A549 (cell line): Measurements from ENCODE around the gene MPP3. TPM values are rescaled to one million over a fixed set of nuclear protein-coding genes. Genes with fewer than 3 reads are reported as not detected.
A peak's percentile ranks its signal among the peaks of the same experiment; 100 is the strongest.

Source experiments
- ATAC-seq, 2 experiments: fragments of 200-7000 bp in 1 of 2; fragments of >200 bp in 1 of 2; cut with Nextera tagmentation in 1 of 2; cut with Tn5 transposase in 1 of 2; 3 replicates each; pipeline versions ENCODE4 v1.8.0 to v1.9.1; 2018 to 2020; ENCODE audit warnings: mild to moderate bottlenecking in 1 of 2, moderate library complexity in 1 of 2
- CTCF ChIA-PET: fragments of 300-600 bp; sonication (Branson Sonifier 250); formaldehyde crosslinking; extraction: SDS; loops from one replicate; lab custom pipeline; 2021; ENCODE audit warnings: antibody characterized with exemption, inconsistent platforms; lab: Yijun Ruan, JAX
- POLR2A ChIA-PET: fragments of 350-600 bp; formaldehyde crosslinking; extraction: SDS; loops from one replicate; lab custom pipeline; 2021; ENCODE audit warnings: antibody characterized with exemption, inconsistent platforms; lab: Yijun Ruan, JAX
- DNase-seq, 2 experiments: peaks; one replicate each; pipeline versions ENCODE4 v3.0.0 to v3.0.0-alpha.2; 2011 to 2016; ENCODE audit warnings: low read depth in 1 of 2, low spot score in 1 of 2
- FAIRE-seq: peaks from 2 replicates; lab custom pipeline; 2011; peaks lifted over from hg19 to GRCh38; lab: Jason Lieb, UNC
- H3K27ac ChIP-seq, 2 experiments: fragments of >200 bp; sonication (Bioruptor Twin); formaldehyde crosslinking; 3 replicates each; pipeline ENCODE4 v1.5.1; 2016 to 2017
- H3K4me1 ChIP-seq: fragments of >200 bp; sonication (Bioruptor Twin); formaldehyde crosslinking; 3 replicates; pipeline ENCODE4 v1.6.1; 2016
- H3K4me2 ChIP-seq: fragments of >200 bp; sonication (Bioruptor Twin); formaldehyde crosslinking; 3 replicates; pipeline ENCODE4 v1.6.1; 2016
- H3K4me3 ChIP-seq: fragments of >200 bp; sonication (Bioruptor Twin); formaldehyde crosslinking; 3 replicates; pipeline ENCODE4 v1.5.1; 2016
- H3K9me3 ChIP-seq: fragments of >200 bp; sonication (Bioruptor Twin); formaldehyde crosslinking; 3 replicates; pipeline ENCODE4 v1.6.1; 2016
- BCL3 ChIP-seq: fragments of >200 bp; sonication (Bioruptor Twin); formaldehyde crosslinking; IDR thresholded peaks from 3 replicates; pipeline ENCODE4 v1.6.1; 2016
- CBX8 ChIP-seq: fragments of 200-600 bp; sonication (generic); IDR thresholded peaks from 2 replicates; pipeline ENCODE4 v1.6.1; 2016
- CEBPB ChIP-seq, 2 experiments: fragments of >200 bp in 1 of 2; sonication (Bioruptor Twin) in 1 of 2; formaldehyde crosslinking in 1 of 2; IDR thresholded peaks; 2 replicates each; pipeline ENCODE4 v1.6.1; 2012 to 2016
- CHD2 ChIP-seq: fragments of 150-350 bp; IDR thresholded peaks from 2 replicates; pipeline ENCODE4 v1.6.1; 2014; ENCODE audit warnings: low read length; ENCODE audit not compliant: partially characterized antibody
- CHD4 ChIP-seq: fragments of 200-600 bp; sonication (generic); IDR thresholded peaks from 2 replicates; pipeline ENCODE4 v1.6.1; 2016; ENCODE audit warnings: antibody characterized with exemption, mild to moderate bottlenecking, borderline replicate concordance
- CTCF ChIP-seq: fragments of >200 bp; sonication (Bioruptor Twin); formaldehyde crosslinking; IDR thresholded peaks from 3 replicates; pipeline ENCODE4 v1.5.1; 2016
- EHF ChIP-seq: fragments of 250-450 bp; sonication (Bioruptor Pico); IDR thresholded peaks from 2 replicates; pipeline ENCODE4 v1.5.0; 2020; ENCODE audit warnings: mild to moderate bottlenecking
- EHMT2 ChIP-seq: fragments of 200-600 bp; sonication (generic); IDR thresholded peaks from 2 replicates; pipeline ENCODE4 v1.6.1; 2016; ENCODE audit warnings: antibody characterized with exemption, low read depth, mild to moderate bottlenecking, moderate library complexity
- EP300 ChIP-seq, 2 experiments: fragments of >200 bp; sonication (Bioruptor Twin); formaldehyde crosslinking; IDR thresholded peaks; 2 replicates in 1 of 2; 3 replicates in 1 of 2; pipeline ENCODE4 v1.6.1; 2016 to 2017
- FOSB ChIP-seq: fragments of 250-450 bp; sonication (Bioruptor Pico); IDR thresholded peaks from 2 replicates; pipeline ENCODE4 v1.5.0; 2020; ENCODE audit warnings: mild to moderate bottlenecking, moderate library complexity
- FOSL2 ChIP-seq, 2 experiments: fragments of 450-650 bp in 1 of 2; fragments of >200 bp in 1 of 2; sonication (Bioruptor Twin) in 1 of 2; formaldehyde crosslinking; IDR thresholded peaks; 2 replicates each; pipeline versions ENCODE4 v1.5.0 to v1.6.1; 2016 to 2020; ENCODE audit warnings: mild to moderate bottlenecking in 1 of 2, moderate library complexity in 1 of 2
- FOXS1 ChIP-seq: fragments of 250-450 bp; sonication (Bioruptor Pico); IDR thresholded peaks from 2 replicates; pipeline ENCODE4 v1.5.0; 2020; ENCODE audit warnings: mild to moderate bottlenecking, moderate library complexity
- GATA3 ChIP-seq: IDR thresholded peaks from 2 replicates; pipeline ENCODE4 v1.6.1; 2012; ENCODE audit warnings: borderline replicate concordance
- HEYL ChIP-seq: fragments of 250-450 bp; sonication (Bioruptor Pico); IDR thresholded peaks from 2 replicates; pipeline ENCODE4 v1.8.0; 2021; ENCODE audit warnings: mild to moderate bottlenecking, moderate library complexity
- HOXA7 ChIP-seq: fragments of 250-450 bp; sonication (Bioruptor Pico); IDR thresholded peaks from 2 replicates; pipeline ENCODE4 v1.5.0; 2020; ENCODE audit warnings: mild to moderate bottlenecking, moderate library complexity
- HOXB13 ChIP-seq: fragments of 250-450 bp; sonication (Bioruptor Pico); IDR thresholded peaks from 2 replicates; pipeline ENCODE4 v1.5.0; 2020; ENCODE audit warnings: low read depth, mild to moderate bottlenecking, moderate library complexity
- HOXB5 ChIP-seq: fragments of 250-450 bp; sonication (Bioruptor Pico); IDR thresholded peaks from 2 replicates; pipeline ENCODE4 v1.5.0; 2020; ENCODE audit warnings: mild to moderate bottlenecking, moderate library complexity
- JUN ChIP-seq, 2 experiments: fragments of >200 bp; sonication (Bioruptor Twin); formaldehyde crosslinking; IDR thresholded peaks; 2 replicates in 1 of 2; 3 replicates in 1 of 2; pipeline ENCODE4 v1.6.1; 2016 to 2017
- JUNB ChIP-seq: fragments of >200 bp; sonication (Bioruptor Twin); formaldehyde crosslinking; IDR thresholded peaks from 2 replicates; pipeline ENCODE4 v1.6.1; 2016
- KDM5A ChIP-seq: fragments of 200-600 bp; sonication (generic); IDR thresholded peaks from 2 replicates; pipeline ENCODE4 v1.6.1; 2016; ENCODE audit warnings: antibody characterized with exemption, mild to moderate bottlenecking
- MAFK ChIP-seq: fragments of 450-650 bp; IDR thresholded peaks from 2 replicates; pipeline ENCODE4 v1.6.1; 2014; ENCODE audit not compliant: partially characterized antibody
- NFE2L2 ChIP-seq: fragments of 150-350 bp; conservative IDR thresholded peaks from 2 replicates; pipeline ENCODE4 v1.6.1; 2014; ENCODE audit warnings: low read length
- NR3C1 ChIP-seq: fragments of >200 bp; sonication (Bioruptor Twin); formaldehyde crosslinking; IDR thresholded peaks from 3 replicates; pipeline ENCODE4 v1.6.1; 2017
- PHF8 ChIP-seq: fragments of 200-600 bp; sonication (generic); IDR thresholded peaks from 2 replicates; pipeline ENCODE4 v1.6.1; 2016; ENCODE audit warnings: low read depth, mild to moderate bottlenecking, antibody characterized with exemption, moderate library complexity, borderline replicate concordance
- POLR2A ChIP-seq: IDR thresholded peaks from 2 replicates; pipeline ENCODE4 v1.6.1; 2012; ENCODE audit warnings: mild to moderate bottlenecking, low read length
- RARB ChIP-seq: fragments of 250-450 bp; sonication (Bioruptor Pico); IDR thresholded peaks from 2 replicates; pipeline ENCODE4 v1.8.0; 2021; ENCODE audit warnings: mild to moderate bottlenecking, moderate library complexity
- RCOR1 ChIP-seq: fragments of 150-350 bp; IDR thresholded peaks from 2 replicates; pipeline ENCODE4 v1.6.1; 2014; ENCODE audit warnings: antibody characterized with exemption, low read length, low read depth
- RFX5 ChIP-seq: fragments of 450-650 bp; IDR thresholded peaks from 2 replicates; pipeline ENCODE4 v1.7.1; 2014; ENCODE audit warnings: antibody characterized with exemption, mild to moderate bottlenecking, moderate library complexity
- RNF2 ChIP-seq: fragments of 200-600 bp; sonication (generic); IDR thresholded peaks from 2 replicates; pipeline ENCODE4 v1.6.1; 2016; ENCODE audit warnings: low read depth, mild to moderate bottlenecking, antibody characterized with exemption, moderate library complexity, borderline replicate concordance
- SMC3 ChIP-seq: fragments of >200 bp; sonication (Bioruptor Twin); formaldehyde crosslinking; IDR thresholded peaks from 3 replicates; pipeline ENCODE4 v1.6.1; 2018; ENCODE audit warnings: inconsistent platforms
- SREBF2 ChIP-seq: fragments of 450-650 bp; IDR thresholded peaks from 2 replicates; pipeline ENCODE4 v1.6.1; 2014; ENCODE audit warnings: mild to moderate bottlenecking, moderate library complexity
- TFCP2L1 ChIP-seq: fragments of 250-450 bp; sonication (Bioruptor Pico); IDR thresholded peaks from 2 replicates; pipeline ENCODE4 v1.5.0; 2021; ENCODE audit warnings: mild to moderate bottlenecking
- TP53 ChIP-seq: fragments of 250-450 bp; sonication (Bioruptor Pico); IDR thresholded peaks from 2 replicates; pipeline ENCODE4 v1.5.0; 2021; ENCODE audit warnings: mild to moderate bottlenecking, moderate library complexity
- ZC3H11A ChIP-seq: fragments of 450-650 bp; IDR thresholded peaks from 2 replicates; pipeline ENCODE4 v1.6.1; 2014; ENCODE audit warnings: antibody characterized with exemption, mild to moderate bottlenecking
- ZFP36 ChIP-seq: fragments of 450-650 bp; IDR thresholded peaks from 2 replicates; pipeline ENCODE4 v1.6.1; 2014; ENCODE audit warnings: borderline replicate concordance; ENCODE audit not compliant: partially characterized antibody
- ZNF302 ChIP-seq: fragments of 250-450 bp; sonication (Bioruptor Pico); IDR thresholded peaks from 2 replicates; pipeline ENCODE4 v1.9.0; 2021; ENCODE audit warnings: inconsistent platforms, mild to moderate bottlenecking, moderate library complexity
- WGBS: methylation state at CpG from one replicate; pipeline ENCODE4 v1.1.6; 2017; ENCODE audit errors: missing lambda C conversion rate; 5-methylcytosine and 5-hydroxymethylcytosine counted together
- polyA minus RNA-seq: library from RNA; depleted of rRNA, polyadenylated mRNA; stranded (reverse); fragments of >200 nt; gene quantifications from 2 replicates; pipeline ENCODE4 v1.2.3, GENCODE V29; 2011; rRNA and poly(A)+ RNA removed
- polyA plus RNA-seq, 4 experiments: library from polyadenylated mRNA; depleted of rRNA in 3 of 4; stranded (reverse); fragments of >200 nt; fragmentation: RNase III in 1 of 4; extraction: RNeasy Plus Mini Kit Qiagen cat#74134 plus additional on column Dnase treatment in 1 of 4; gene quantifications; 2 replicates in 3 of 4; 3 replicates in 1 of 4; pipeline ENCODE4 v1.2.3, GENCODE V29; 2011 to 2017
- TF ChIP-seq, protein P1 (sequence below): IDR thresholded peaks from 2 replicates; pipeline ENCODE4 v1.6.1; 2012
- TF ChIP-seq, protein P2 (sequence below): fragments of >200 bp; sonication (Bioruptor Twin); formaldehyde crosslinking; IDR thresholded peaks from 2 replicates; pipeline ENCODE4 v1.6.1; 2016
- TF ChIP-seq, protein P3 (sequence below): fragments of 150-350 bp; IDR thresholded peaks from 2 replicates; pipeline ENCODE4 v1.6.1; 2014; ENCODE audit warnings: low read depth, mild to moderate bottlenecking, low read length

MPP3 gene
- polyA plus RNA-seq (2011; rRNA removed) (15.5 and 20.3 TPM in 2 replicates), polyA plus RNA-seq (2017; fragmentation: RNase III; extraction: RNeasy Plus Mini Kit Qiagen cat#74134 plus additional on column Dnase treatment) (21.4 to 27.4 TPM (median 25.3 TPM) in 3 replicates), polyA minus RNA-seq (11.6 and 14.8 TPM in 2 replicates)
- 22.5 and 23.2 TPM in 2 replicates for polyA plus RNA-seq (2012; cell fraction: cytosol; rRNA removed)
- polyA plus RNA-seq (2012; cell fraction: nucleus; rRNA removed) = 121 and 123 TPM in 2 replicates

- ATAC-seq (peak; percentile 84 to 91), DNase-seq (peak; percentile 78 to 94), FAIRE-seq (no peak)
- peak within 1 kb of the TSS; percentile 91 to 98 for H3K27ac ChIP-seq
- peak within 1 kb of the TSS; percentile 90 for H3K4me2 ChIP-seq
- WGBS = 23% methylated on average over 34 of the region's 87 CpGs
- no peaks in the 10 kb centered on the region for H3K9me3 ChIP-seq
- H3K4me3 ChIP-seq = peak within 1 kb of the TSS; percentile 80
- ChIA-PET POLR2A (no interaction called here), CTCF (interaction anchor here (2.1 to 5.9 kb wide), 3 partner anchors 9 to 13 kb away, joined by 10 to 31 read pairs (median 24); partner anchors contain the start of gene CD300LG)
- H3K4me1 ChIP-seq = peaks cover 24% of the 10 kb centered on the region
- TF ChIP-seq KDM5A = no peak
- TF ChIP-seq ZFP36 = no peak
- no peak for TF ChIP-seq NFE2L2
- TF ChIP-seq, protein P1, sequence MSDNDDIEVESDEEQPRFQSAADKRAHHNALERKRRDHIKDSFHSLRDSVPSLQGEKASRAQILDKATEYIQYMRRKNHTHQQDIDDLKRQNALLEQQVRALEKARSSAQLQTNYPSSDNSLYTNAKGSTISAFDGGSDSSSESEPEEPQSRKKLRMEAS = peak; percentile 45; the same call in 1 of the 2 replicates
- no peak for TF ChIP-seq ZNF302 (CRISPR knock-in tag)
- no peak for TF ChIP-seq EHF (CRISPR knock-in tag)
- TF ChIP-seq, protein P2, sequence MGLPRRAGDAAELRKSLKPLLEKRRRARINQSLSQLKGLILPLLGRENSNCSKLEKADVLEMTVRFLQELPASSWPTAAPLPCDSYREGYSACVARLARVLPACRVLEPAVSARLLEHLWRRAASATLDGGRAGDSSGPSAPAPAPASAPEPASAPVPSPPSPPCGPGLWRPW = no peak
- TF ChIP-seq FOSL2 (IDR thresholded peaks at IDR 0.05) = no peak
- no peak for TF ChIP-seq FOSL2 (CRISPR knock-in tag; IDR thresholded peaks at IDR 0.05)
- TF ChIP-seq EP300 (IDR thresholded peaks at IDR 0.05) = no peak
- TF ChIP-seq FOSB = no peak
- TF ChIP-seq CHD2 = no peak
- TF ChIP-seq ZC3H11A = no peak
- no peak for TF ChIP-seq NR3C1
- TF ChIP-seq EHMT2 = no peak
- peak; percentile 72 for TF ChIP-seq POLR2A
- TF ChIP-seq TFCP2L1 (CRISPR knock-in tag) = no peak
- TF ChIP-seq, protein P3, sequence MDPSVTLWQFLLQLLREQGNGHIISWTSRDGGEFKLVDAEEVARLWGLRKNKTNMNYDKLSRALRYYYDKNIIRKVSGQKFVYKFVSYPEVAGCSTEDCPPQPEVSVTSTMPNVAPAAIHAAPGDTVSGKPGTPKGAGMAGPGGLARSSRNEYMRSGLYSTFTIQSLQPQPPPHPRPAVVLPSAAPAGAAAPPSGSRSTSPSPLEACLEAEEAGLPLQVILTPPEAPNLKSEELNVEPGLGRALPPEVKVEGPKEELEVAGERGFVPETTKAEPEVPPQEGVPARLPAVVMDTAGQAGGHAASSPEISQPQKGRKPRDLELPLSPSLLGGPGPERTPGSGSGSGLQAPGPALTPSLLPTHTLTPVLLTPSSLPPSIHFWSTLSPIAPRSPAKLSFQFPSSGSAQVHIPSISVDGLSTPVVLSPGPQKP = no peak
- no peak for TF ChIP-seq HOXB5 (CRISPR knock-in tag)
- no peak for TF ChIP-seq HOXA7 (CRISPR knock-in tag)
- no peak for TF ChIP-seq RFX5
- no peak for TF ChIP-seq JUNB
- peak; percentile 56; the same call in 1 of the 2 replicates for TF ChIP-seq RNF2
- peak; percentile 80; the same call in 2 of the 3 replicates for TF ChIP-seq BCL3
- no peak for TF ChIP-seq RARB (CRISPR knock-in tag)
- no peak for TF ChIP-seq TP53 (CRISPR knock-in tag)
- TF ChIP-seq HOXB13 = no peak
- TF ChIP-seq PHF8 = peak; percentile 68; the same call in 1 of the 2 replicates
- TF ChIP-seq CEBPB (IDR thresholded peaks at IDR 0.05) = no peak
- peak; percentile 46; the same call in 1 of the 2 replicates for TF ChIP-seq CHD4
- TF ChIP-seq MAFK = no peak
- TF ChIP-seq SMC3 = no peak
- TF ChIP-seq GATA3 = peak; percentile 13; the same call in 1 of the 2 replicates
- no peak for TF ChIP-seq FOXS1
- no peak for TF ChIP-seq HEYL
- TF ChIP-seq RCOR1 = no peak
- TF ChIP-seq JUN (IDR thresholded peaks at IDR 0.05) = peak in 1 of 2 experiments; percentile 65; a peak in 3 of 5 replicates
- no peak for TF ChIP-seq CTCF
- TF ChIP-seq SREBF2 = no peak
- no peak for TF ChIP-seq CBX8
Measured at GRCh38 chr17:43832976-43833829, at the start of gene MPP3. TSS of gene MPP3 (minus strand) at chr17:43833146. CDS start at chr17:43831906, 1,240 bp downstream.
